Activated T-helper 9 cell treated with anti-CD3 and anti-CD28 coated beads, Interleukin-2, amount 50 U/mL, for 16 hours (primary cell): ENCODE results near the gene RITA1.

Experiments
- DNase-seq: peaks from one replicate; pipeline ENCODE4 v3.0.0-alpha.2; 2020; ENCODE audit warnings: low read depth

Gene RITA1

DNA sequence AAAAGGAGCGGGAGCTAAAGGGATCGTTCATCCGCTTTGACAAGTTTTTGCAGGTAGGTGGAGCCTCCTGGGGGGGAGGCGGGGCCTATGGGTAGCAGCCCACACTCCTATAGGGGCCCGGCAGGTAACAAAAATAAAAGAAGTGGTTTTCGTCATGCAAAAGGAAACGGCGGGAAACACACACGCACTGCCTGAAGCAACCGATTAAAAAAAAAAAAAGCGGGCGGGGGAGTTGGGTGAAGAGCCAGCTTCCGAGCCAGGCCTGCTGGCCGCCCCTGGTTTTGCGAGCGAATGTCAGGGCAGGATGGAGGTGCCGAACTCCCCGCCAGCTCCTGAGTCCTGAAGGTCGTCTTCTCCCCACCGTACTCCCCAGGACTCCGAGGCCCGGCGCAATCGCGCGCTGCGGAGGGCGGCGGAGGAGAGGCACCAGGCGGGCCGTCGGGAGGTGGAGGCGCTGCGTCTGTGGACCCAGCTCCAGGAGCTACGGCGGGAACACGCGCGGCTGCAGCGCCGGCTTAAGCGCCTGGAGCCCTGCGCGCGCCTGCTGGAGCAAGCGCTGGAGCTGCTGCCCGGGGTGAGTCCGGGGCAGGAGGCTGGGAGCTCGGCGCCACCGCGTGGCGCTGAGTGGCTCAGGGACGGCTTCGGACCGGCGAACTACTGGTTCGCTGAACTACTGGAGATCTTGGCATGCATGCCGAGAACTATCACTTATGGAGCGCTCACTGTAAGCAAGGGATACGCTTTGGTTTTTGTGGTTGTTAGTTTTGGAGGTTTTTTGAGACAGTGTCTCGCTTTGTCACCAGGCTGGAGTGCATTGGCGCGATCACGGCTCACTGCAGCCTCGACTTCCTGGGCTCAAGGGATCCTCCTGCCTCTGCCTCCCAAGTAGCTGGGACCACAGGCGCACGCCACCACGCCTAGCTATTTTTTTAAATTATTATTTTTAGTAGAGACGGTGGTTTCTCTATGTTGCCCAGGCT, 32.4 kb upstream of the RITA1 start:
- DNase-seq, result peak; percentile 20

DNA sequence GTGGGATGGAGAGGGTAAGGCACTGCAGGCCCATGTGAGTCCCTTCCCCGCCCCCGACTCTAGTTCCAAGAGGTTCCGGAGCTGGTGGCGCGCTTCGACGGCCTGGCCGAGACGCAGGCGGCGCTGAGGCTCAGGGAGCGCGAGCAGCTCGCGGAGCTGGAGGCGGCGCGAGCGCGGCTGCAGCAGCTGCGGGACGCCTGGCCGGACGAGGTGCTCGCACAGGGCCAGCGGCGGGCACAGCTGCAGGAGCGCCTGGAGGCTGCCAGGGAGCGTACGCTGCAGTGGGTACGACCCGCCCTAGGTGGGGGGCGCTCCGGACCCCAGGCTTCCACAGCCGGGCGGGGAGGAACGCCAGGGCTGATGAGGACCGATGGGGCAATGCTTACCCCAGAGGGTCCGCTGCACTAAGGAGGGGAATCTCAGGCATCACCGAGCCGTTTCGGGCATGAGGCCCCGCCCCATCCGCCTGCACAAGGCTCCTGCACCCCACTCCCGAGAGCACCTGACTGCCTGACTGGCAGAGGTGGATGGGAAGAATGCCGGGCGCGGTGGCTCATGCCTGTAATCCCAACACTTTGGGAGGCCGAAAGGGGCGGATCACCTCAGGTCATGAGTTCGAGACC, 31.1 kb upstream of the RITA1 start:
- DNase-seq, result no peak

DNA sequence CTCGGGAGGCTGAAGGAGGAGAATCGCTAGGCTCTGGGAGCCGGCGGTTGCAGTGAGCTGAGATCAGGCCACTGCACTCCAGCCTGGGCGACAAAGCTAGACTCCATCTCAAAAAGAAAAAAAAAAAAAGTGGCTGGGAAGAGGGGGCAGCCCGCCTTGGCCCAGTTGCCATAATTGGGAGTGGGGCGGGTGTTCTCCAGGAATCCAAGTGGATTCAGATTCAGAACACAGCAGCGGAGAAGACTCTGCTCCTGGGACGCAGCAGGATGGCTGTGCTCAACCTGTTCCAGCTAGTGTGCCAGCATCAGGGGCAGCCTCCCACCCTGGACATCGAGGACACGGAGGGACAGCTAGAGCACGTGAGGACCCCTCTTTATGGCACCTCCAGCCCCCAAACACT, 30.5 kb upstream of the RITA1 start:
- no peak for DNase-seq

DNA sequence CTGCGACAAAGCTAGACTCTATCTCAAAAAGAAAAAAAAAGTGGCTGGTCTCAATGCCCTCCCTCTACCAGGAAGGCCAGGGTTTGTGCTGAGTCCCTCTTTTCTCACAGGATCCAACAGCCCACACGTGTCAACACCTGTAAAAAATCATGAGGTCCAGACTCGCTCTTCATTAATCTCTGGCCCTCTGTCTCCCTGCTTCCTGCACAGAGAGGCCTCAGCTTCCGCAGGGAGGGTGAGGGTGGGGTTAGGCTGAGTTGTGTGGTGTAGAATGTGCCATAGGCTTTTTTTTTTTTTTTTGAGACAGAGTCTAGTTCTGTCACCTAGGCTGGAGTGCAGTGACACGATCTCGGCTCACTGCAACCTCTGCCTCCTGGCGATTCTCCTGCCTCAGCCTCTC, 29.9 kb upstream of the RITA1 start:
- no peak for DNase-seq

DNA sequence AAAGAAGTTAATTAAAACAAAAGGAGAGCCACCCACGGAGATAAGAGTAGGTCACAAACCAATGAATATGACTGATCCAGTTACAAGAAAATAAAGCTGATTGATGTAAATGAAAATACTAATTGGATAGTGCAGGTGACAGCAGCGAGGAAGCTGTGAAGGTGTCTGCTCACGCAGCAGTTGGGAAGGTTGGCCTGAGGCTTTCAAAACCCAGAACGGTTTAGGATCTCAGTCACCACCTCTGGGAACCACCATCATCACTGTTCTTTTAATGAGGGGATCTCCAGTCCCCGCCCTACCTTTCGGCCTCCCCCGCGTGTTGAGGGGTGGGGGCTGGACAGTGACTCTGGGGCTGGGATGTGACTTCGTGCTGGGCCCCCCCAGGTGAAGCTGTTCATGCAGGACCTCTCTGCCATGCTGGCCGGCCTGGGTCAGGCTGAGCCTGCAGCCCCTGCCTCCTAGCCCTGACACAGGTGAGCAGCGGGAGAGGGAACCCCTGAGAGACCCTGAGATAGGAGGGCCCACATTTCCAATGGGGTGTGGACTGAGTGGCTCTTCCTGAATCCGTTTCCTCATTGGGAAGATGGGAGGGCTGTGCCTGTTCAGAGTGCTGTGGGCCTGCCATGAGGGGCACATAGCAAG, 28.2 kb upstream of the RITA1 start:
- DNase-seq, result no peak

DNA sequence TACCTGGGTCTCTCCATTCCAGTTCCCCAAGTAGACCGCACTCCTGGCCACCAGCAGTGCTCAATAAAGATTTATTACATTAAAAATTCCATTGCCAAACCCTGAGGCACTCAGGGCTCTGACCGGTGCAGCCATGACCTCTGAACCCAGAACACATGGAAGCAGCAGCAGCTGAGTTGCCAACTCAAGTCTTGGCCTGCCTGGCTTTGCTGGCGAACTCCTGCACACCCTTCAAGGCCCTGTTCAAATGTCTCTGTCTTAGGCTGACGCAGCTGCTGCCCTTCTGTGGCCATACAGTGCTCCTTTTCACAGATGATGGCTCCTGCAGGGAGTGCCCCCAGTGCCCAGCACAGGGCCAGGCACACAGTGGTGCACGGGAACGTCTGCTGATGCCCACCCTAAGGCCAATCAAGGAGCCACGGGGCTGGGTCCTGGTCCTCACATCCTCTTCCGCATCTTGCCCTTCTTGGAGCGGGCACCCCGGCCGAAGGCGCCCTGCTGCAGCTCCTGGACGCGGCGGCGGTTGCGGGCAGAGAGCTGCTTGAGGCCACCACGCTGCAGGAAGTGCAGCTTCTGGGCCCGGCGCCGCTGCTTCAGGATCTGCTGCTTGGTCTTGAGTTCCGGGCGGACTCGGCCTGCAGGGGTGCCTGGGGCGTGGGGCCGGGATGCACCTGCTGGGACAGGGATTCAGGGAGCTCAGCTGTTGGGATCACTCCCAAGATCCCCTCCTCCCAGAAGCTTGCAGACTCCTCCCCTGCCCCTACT, 26.9 kb upstream of the RITA1 start:
- DNase-seq, result no peak

DNA sequence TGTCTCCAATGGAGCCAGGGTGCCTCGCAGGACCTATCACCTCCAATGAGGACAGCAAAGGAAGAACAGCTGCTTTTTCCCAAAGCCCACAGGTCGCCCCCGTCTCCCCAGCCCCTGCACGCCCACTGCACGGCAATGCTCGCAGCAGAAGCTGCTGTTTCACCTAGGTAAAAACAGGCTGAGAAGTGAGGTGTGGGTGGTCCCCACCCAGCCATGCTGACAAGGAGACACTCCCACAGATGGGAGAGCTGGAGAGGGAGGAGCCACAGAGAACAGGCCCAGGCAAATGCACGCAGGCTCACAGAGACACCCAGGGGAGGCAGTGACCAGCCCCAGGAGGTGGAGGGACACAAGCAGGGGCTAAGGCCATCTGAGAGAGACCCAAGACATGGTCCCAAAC, 25.6 kb upstream of the RITA1 start:
- DNase-seq, result no peak

DNA sequence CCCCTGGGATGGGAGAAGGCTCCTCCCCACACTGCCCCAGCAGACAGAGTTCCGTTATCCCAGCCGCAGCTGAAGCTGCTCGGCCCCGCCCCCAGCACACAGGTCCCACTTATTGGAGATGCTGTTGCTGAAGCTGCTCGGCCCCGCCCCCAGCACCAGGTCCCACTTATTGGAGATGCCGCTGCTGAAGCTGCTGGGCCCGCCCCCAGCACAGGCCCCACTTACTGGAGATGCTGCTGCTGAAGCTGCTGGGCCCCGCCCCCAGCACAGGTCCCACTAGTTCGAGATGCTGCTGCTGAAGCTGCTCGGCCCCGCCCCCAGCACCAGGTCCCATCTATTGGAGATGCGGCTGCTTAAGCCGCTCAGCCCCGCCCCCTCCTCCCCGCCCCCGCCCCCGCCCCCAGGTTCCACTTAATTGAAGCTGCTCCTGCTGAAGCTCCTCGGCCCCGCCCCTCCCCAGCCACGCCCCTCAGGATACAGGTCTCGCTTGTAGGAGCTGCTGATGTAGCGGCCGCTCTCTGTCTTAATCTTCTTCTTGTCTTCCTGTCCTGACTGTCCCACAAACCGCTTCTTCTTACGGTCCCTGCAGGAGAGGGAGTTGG, 24.0 kb upstream of the RITA1 start:
- no peak for DNase-seq

DNA sequence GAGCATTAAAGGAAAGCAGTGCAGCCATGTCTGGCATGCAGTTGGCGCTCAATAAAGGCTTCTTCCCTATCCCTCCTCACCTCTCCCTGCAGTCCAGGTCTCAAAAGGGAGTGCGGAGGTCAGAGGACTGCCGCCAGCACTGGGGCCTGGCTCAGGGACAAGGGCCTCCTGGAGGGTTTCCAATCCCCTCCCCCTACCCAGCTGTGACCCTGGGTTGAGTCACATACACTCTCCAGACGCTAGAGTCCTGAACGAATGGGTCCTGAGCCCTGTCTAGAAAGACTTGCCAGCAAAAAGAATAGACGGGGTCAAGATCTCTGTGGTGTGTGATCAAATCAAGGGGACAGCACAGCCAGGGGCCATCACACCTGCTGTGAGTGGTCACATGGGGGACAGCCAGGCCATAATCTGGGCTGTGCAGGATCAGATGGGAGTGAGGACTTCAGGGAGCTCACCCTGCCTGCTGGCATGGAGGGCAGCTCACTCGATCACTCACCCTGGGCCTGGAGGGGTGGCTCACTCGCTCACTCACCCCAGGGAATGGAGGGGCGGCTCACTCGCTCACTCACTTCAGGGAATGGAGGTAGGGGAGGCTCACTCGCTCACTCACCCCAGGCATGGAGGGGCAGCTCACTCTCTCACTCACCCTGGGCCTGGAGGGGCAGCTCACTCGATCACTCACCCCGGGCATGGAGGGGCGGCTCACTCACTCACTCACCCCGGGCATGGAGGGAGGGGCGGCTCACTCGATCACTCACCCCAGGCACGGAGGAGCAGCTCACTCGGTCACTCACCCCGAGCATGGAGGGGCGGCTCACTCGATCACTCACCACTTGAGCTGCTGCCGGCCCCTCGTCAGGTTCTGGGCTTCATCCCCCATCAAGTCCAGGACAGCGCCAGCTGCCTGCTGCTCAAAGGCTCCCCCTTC, 23.2 kb upstream of the RITA1 start:
- DNase-seq, result no peak

DNA sequence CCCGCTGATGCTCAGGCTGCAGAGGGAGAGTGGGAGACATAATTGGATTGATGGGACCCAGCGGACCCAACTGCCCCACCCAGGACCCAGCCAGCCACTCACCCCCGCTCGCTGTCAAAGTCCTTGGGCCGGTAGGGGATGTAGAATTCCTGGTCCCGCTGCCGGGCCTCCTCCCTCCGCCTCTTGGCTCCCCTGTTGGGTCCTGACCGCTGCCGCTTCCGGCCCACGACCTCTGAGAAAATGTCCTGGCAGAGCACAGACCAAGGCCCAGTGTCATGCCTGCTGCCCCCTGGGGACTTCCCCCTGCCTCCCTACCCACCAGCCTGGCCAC, 22.5 kb upstream of the RITA1 start:
- no peak for DNase-seq

DNA sequence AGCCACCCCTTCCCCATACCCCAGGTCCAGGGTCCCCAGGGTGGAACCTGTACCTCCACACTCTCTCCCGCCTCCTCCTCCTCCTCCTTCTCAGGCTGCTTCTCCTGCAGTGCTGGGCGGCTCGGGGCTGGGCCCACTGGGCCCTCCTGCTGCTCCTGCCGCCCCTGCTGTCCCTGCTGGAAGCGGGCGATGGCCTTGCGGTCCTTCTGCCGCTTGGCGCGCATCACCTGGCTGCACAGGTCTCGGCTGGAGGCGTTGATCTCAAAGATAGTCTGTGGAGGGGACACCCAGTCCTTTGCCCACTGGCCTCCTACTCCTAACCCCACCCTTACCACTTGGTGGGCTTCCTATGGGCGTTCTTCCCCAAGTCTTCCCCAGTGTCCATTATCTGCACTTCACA, 21.5 kb upstream of the RITA1 start:
- DNase-seq, result no peak

DNA sequence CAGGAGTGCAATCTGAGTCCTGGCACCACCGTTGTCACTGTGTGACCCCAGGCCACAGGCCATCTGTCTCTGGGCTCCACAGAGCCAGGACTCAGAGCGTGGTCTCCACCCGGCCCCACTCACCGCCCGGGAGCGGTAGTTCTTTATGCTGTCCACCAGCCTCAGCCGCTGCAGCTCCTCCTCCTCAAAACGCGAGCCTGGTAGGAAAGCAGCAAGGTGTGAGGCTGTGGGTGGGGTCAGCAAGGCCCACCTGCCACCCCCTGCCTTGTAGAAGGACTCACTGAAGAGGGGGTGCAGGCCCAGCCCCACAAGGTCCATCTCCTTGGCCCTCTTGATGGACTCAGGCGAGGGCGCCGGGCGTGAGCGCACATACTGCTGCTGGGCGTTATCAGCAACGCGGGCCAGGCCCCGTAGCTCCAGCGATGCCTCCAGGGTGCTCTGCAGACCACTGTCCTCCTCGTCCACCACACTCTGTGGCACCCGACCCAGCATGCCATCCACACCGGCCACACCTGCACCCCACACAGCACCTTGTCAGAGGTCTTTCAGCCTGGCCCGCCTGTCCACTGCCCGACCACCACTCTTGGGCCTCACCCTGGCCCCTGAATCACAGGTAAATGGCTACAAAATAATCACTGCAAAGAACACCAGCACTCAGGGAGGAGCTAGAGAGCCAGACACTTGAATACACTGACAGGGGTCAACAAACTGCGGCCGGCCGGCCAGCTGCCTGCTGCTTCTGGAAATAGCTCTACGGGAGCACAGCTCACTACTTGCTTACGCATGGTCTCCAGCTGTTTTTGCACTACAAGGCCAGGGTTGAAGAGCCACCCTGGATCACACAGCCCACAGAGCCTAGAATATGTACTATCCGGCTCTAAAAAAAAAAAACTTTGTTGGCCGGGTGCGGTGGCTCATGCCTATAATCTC, 19.7 kb upstream of the RITA1 start:
- DNase-seq, result no peak

DNA sequence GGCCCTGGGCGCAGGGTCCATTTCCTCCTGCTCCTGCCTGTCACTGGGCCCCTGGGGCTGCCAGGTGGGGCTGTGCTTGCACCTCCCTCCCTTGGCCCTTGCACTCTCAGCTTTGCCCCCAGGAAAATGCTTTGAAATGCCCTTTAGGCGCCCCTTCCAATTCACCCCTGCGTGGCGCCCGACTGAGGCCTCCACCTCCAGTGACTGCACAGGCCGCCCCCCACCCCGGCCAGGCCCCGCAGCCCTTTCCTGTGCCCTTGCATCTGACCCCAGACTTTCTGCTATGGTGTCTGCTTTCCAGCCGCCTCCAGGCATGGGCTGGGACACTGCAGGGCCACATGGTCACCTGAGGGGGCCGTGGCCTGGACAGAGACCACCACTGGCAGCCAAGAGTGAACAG, 17.7 kb upstream of the RITA1 start:
- no peak for DNase-seq

DNA sequence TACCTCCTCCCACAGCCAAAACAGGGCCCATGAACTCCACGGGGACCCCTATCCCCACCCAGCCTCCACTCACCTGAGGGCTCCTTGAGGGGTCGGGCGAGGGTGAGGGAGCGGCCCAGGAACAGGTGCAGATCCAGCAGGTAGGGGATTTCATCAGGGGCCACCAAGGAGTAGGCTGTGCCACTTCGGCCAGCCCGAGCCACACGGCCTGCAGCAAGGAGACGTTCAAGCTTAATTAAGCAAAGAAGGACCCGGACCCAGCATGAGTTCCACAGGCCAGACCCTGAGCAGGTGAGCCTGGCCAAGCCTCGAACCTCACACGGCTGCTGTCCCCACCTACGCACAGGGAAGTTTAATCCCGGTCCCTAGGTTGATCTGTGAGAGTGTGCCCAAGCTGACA, 15.8 kb upstream of the RITA1 start:
- DNase-seq, result no peak

DNA sequence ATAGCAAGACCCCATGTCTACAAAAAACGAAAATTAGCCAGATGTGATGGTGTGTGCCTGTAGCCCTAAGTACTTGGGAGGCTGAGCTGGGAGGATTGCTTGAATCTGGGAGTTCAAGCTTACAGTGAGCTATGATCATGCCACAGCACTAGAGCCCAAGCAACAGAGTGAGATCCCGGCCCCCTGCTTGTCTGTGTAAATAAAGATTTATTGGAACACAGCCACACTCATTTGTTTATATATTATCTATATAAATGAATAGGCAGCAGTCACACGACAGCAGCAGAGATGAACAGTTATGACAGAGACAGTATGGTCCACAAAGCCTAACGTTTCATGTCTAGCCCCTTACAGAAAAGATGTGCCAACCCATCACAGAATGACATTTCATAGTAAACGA, 15.1 kb upstream of the RITA1 start:
- no peak for DNase-seq

DNA sequence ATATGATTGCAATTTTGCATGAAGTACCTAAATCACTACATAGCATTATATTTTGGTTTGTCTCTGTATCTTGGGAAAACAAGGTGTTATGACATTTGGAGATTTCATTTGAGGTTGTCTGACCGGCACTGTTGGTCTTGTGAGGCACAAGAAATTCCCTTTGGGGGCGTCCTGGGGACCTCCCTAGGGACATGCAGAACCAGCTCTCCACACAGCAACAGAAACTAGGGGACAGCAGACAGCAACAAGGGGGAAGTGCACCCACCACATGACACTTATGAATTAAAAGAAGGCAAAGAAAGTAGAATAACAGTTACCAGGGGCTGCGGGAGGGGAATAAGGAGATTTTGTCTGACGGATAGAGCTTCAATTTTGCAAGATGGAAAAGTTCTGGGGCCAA, 14.6 kb upstream of the RITA1 start:
- DNase-seq, result no peak

DNA sequence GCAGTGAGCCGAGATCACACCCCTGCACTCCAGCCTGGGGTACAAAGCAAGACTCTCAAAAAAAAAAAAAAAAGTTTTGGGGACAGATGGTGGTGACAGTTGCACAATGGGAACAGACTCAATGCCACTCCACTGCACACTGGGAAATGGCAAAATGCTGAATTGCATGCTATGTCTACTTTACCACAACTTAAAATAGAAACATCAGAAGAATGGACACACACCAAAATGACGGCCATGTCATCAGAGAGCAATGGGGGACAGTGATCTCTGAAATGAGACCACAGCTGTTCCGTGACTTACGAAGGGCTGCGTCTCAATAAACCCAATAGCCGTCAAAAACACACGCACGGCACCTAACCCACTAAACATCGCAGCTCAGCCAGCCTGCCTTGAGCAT, 14.0 kb upstream of the RITA1 start:
- DNase-seq, result no peak

DNA sequence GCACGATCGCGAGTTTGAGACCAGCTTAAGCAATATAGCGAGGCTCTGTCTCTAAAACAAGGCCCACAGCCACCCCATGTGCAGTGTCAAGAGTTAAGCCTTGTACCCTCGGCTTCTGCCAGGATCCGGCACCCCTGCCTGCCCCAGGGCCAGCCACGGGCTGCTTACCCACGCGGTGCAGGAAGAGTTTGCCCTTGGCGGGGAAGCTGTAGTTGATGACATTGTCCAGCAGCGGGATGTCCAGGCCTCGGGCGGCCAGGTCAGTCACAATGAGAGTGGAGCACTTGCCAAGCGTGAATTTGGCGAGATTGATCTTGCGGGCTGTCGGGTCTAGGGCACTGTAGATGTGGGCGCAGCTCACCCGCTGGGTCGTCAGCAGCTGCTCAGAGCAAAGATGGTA, 13.3 kb upstream of the RITA1 start:
- no peak for DNase-seq

DNA sequence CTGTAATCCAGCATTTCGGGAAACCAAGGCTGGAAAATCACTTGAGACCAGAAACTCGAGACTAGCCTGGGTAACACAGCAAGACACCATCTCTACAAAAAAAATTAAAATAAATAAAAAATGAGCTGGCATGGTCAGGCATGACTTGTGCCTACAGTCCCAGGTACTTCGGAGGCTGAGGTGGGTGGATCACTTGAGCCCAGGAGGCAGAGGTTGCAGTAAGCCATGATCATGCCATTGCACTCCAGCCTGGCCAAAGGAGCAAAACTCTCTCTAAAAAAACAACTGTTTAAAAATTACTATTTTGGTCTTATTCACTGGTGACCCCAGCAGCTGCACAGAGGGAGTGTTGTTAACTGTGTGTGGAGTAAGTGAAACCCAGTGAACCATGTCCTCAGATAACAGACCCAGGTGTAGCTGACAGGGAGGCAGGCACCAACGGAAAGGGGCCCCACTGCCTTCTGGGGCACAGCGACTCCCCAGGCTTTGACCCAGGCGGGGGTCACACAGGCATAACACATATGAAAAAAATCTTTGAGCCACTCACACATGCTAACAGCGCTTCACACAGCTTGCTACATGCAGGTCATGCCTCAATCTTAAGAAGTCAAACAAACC, 12.3 kb upstream of the RITA1 start:
- DNase-seq, result no peak
